HTR-8/SVneo (cell line): ENCODE results near the gene TNFAIP8L3.

ENCODE experiments used
- DNase-seq: peaks from one replicate; pipeline ENCODE4 v3.0.0; 2011; ENCODE audit warnings: low spot score, mixed read lengths; ENCODE audit not compliant: insufficient read length
- FAIRE-seq: peaks from 2 replicates; lab custom pipeline; 2011; peaks lifted over from hg19 to GRCh38; lab: Jason Lieb, UNC

TNFAIP8L3 gene

DNA sequence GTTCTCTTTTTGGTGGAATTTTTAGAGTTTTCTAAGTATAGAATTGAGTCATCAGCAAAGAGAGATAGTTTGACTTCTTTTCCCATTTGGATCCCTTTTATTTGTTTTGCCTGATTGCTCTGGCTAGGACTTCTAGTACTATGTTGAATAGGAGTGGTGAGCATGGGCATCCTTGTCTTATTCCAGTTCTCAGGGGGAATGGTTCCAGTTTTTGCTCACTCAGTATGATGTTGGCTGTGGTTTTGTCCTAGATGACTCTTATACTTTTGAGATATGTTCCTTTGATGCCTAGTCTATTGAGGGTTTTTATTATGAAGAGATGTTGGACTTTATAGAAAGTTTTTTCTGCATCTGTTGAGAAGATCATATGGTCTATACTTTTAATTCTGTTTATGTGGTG, 72.5 kb downstream of the TNFAIP8L3 start:
- FAIRE-seq (no peak), DNase-seq (no peak)

DNA sequence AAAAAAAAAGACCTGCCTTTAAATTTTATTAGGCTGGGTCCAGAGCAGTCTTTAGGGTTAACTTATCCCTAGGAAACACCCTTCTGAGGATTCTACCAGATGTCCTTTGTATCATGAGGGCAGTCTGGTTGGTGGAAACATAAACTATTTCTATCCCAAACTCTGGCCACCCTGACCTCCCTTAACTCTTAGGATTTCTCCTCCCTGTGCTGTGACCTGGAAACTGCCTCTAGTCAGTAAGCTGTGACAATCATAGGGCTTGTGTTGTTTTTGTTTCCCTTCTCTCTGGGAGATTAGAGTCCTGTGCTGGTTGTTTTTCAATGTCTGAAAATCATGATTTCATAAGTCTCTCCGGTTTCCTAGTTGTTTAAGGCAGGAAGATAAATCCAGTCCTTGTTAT, 78.1 kb downstream of the TNFAIP8L3 start:
- FAIRE-seq = no peak
- no peak for DNase-seq

DNA sequence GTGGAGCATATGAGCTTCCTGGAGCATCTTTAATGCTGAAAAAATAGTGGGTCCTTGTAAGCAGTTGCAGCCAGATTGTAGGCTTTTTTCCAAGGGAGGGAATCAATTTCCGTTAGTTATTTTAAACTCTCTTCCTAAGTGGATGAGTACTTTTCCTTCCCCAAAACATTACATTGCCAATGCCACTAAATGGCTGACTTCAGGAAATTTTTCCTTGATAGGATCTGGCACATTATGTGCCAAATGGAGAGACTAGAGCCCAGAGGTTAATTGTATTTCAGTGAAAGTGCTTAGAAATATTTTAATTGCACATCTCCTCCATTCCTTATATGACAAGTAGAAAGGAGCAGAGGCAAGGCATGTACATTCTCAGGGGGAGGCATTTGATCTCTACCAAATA, 83.5 kb downstream of the TNFAIP8L3 start:
- DNase-seq (no peak), FAIRE-seq (no peak)

DNA sequence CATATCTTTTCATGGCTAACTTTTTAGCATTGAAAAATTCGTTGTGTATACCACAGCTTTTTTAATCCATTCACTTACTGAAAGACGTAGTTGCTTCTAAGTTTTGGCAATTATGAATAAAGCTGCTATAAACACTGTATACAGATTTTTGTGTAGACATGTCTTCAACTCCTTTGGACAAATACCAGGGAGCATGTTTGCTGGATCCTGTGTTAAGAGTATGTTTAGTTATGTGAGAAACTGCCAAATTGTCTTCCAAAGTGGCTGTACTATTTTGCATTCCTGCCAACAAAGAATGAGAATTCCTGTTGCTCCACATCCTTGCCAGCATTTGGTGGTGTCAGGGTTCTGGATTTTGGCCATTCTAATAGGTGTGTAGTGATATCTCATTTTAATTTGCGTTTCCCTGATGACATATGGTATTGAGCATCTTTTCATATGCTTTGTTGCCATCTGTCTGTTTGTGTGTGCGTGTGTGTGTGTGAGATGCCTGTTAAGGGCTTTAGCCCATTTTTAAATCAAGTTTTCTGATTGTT, 87.5 kb downstream of the TNFAIP8L3 start:
- DNase-seq (no peak), FAIRE-seq (no peak)
